ENCODE measurements around the gene RBPJ.
"Not testable (repeated sequence)": the region's sequence is repeated elsewhere in the genome, so short reads cannot be mapped to it uniquely, and the experiment has no call there.

Gene RBPJ

DNA sequence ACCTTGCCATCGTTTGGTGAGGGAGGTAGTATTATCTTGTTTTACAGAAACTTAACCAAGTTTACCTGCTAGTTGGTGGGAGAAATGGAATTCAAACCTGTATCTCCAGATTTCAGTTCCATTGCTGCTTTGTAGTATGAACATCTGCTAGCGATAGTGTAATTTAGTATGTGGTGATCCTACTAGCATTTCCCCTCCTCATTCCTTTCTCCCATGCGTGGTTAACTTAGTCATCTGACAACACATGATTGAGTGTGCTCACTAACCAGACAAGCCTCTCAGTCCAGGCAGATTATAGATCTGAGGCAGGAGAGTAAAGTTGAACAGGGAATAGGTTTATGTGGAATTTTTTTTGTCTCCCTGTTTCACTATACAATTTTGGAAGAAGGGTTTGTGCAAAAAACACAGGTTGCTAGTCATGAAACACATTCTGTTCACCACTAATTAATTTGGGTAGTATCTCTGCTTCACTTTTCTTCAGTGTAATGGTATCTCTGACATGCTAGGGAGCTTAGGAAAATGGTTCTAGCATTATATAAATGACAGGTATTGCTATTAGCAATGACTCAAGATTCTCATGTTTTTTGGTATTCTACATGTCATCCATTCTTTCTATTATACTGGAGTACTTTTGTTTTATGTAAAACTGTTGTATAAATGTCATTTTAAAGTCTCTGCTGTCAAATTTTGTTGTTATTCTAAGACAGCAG lies 21.7 kb downstream of the RBPJ start:
- DNase-seq (ENCODE audit: low read depth in 2 of 2): no peak

DNA sequence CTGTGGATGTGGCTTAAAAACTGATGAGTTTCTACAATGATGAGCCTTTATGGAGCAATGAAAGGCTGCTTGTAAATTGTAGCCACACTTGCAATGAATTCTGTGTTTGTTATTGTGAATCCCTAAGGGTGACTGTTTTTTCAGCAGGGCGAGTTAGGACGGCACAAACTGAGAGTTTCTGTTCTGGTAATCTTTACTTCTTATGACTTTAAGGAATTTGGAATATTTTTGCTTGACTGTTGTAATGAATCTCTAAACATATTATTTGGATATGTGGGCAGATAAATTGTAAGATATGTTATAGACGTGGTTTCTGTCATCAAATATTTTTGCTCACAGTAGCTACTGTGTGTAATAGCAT lies 22.2 kb downstream of the RBPJ start:
- DNase-seq (ENCODE audit: low read depth in 2 of 2): no peak

DNA sequence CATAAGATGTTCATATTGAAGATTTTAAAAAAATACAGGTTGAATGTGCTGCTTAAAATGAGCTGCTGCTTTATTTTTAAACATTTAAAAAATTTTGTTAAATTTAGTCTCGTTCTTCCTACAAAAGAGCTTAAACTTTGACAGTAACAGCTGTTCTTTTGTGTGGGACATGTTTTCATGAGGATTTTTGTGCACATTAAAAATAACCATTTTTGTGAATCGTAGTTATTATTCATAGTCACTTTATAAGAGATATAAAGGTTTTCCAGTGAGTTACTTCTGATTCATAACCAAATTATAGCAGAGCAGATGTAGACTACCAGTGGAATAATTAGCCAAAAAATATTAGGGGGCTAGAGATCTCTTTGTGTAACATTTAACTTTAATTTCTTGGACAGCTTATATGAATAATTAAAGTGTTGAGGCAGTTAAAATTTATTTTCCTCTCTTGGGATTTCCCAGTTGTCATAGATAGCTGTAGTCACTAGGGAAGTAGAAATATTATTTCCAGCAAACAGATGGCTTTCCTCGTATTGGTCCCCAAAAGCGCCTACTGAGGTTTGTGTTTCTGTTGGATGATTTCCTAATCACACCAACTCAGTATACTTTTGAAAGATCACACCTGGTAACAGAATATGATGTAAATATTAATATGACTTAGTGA lies 24.2 kb downstream of the RBPJ start:
- no peak for DNase-seq (ENCODE audit: low read depth in 2 of 2)

DNA sequence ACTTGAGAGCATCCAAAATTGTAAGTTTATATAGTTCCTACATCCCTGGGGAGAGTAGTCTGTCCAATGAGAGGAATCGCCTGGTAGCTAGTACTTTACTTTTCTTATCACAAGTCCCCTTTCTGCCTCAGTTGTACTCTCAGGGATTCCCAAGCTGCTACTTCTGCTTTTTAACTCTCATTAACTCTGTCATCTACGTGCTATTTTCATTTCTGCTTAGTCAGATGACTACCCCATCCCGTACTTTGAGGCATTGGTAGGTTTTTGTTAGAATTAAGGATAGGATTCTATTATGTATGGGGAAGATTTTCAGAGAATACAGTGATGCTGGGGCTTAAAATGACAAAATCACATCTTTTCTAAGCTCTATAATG lies 24.7 kb downstream of the RBPJ start:
- DNase-seq (ENCODE audit: low read depth in 2 of 2): no peak

DNA sequence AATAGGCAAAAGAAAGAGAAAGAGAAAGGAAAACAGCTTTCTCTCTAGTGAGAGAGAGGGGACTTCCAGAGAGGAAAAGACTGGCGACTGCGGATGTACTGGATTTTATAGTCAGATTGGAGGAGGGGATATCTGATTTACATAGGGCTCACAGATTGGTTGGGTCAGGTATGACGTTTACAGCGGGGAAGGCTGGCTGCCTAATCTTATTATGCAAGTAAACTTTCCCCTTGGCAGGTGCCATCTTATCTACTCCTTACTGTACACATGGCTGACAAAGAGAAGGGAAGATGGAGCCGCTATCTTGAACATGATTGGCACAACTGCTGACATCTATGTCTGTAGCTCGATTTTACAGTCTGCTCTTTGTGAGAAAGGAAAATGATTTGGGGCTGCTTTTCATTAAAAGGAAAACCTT lies 25.4 kb downstream of the RBPJ start:
- DNase-seq (ENCODE audit: low read depth in 2 of 2): no peak

DNA sequence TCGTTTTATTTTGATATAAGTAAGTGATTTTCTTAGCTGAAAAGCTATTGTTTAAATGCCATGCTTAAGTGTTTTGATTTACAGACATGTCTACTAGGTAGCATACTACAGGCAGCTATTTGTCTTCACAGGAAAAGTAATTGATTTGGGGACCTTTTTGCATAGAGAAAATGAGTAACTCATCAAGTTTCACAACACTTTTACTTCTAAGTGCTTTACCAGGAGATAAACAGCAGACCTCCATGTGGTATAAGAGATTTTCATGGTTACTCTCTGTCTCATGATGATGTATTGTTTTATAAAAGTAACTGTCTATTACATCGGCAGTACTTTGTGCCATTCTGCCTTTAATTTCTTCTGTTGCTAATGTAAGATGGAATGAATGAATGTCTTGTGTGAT lies 28.7 kb downstream of the RBPJ start:
- DNase-seq (ENCODE audit: low read depth in 2 of 2): no peak

DNA sequence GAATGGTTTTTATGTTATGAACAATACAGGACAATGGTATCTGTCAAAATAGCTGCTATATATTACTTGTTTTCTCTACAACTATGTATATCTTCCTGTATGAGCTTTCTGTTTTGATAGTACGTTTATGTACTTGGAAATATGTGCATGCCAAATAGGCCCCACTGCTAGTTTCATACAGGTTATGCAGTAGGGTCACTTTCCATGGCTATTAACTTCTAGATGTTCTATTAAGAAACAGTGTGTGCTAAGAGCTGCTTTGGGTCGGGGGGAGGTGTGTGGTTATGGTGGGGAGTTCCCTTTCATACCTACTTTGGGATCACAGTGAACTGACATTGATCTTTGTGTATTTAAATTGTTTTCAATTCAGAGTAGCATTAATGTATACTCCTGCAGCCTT lies 30.9 kb downstream of the RBPJ start:
- no peak for DNase-seq (ENCODE audit: low read depth in 2 of 2)

DNA sequence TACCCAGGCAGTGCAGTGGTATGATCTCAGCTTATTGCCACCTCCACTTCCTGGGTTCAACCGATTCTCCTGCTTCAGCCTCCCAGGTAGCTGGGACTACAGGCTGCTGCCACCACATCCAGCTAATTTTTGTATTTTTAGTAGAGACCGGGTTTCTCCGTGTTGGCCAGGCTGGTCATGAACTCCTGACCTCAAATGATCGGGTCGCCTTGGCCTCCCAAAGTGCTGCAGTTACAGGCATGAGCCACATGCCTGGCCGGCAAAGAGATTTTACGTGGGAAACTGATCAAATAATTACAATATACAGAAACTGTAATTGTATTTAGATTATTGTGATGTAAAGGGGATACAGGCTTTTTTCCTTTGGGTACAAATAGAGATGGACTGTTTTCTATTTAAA lies 33.7 kb downstream of the RBPJ start:
- no peak for DNase-seq (ENCODE audit: low read depth in 2 of 2)

DNA sequence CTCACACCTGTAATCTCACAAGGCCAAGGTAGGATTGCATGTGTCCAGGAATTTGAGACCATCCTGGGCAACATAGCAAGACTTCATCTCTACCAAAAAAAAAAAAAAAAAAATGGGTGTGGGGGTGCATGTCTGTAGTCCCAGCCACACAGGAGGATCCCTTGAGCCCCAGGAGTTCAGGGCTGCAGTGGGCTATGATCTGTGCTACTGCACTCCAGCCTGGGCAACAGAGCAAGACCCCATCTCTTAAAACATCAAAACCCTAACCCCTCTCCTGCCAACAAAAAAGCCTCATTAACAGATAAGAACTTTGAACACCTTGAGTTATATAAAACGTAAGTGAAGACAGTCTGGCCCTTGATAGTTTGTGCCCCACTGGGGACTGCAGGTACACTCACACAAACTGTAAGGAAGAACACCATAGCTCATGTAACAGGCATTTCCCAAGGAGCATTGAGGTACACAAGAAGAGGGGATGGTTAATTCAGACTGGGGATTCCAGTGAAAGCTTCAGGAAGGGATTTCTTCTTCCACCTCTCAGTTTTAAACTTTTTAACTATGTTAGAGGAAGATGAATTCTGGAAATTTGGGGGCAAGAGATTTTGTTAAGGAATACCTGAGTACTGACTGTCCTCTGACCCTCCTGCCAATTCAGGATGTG lies 34.7 kb downstream of the RBPJ start:
- DNase-seq (ENCODE audit: low read depth in 2 of 2): no peak

DNA sequence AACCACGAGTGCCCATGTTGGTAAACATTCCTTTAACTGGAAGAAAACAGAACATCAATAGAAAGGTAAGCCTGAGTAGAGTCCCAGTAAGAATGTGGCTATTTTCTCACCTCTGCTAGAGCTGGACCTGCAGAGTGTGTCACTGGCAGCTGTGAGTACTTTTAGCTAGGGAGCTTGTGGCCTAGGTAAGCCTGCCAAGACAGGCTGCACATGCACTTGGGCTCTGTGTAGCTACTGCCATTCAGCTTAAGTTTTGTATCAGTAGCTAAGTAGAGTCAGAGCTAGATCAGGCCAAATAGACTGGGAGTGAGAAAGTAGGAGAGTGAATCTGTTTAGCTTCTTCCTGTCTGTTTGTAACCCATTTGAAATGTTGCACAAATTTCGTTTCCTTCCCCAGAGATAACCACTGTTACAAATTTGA lies 35.3 kb downstream of the RBPJ start:
- DNase-seq (ENCODE audit: low read depth in 2 of 2): no peak

DNA sequence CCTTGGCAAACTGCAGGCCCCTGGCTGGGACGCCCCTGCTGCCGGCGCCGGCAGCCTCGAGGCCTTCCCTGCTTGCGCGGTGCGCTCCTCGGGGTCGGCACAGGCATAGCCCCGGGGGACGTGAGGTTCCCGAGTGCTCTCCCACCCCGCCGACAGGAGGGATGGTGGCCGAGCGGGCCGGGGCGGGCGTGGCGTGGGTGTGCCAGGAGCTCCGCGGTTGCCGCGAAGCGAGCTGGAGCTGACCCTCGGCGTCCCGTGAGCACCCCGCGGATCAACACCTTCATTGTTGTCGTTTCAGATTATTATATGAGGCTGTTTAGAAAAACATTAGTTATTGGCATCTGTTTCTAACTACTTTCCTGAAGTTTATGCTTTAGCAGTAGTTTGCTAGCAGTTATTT lies 38.7 kb downstream of the RBPJ start:
- not testable (repeated sequence) for DNase-seq (ENCODE audit: low read depth in 2 of 2)

DNA sequence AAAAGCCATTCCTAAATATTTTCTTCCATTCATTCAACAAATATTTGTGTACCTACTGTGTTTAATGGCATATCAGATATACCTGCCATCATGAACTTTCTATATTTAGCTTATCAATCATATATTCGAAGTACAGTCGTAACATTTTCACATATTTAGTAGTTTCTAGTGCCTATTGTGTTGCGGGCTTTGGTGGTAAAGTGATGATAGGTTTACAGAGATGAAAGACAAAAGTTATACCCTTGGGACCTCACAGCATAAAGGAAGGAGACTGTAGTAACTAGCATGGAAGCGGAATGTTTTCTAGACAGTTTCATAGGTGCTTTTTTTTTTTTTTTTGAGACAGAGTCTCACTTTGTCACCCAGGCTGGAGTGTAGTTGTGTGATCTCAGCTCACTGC lies 39.5 kb downstream of the RBPJ start:
- DNase-seq (ENCODE audit: low read depth in 2 of 2): no peak

DNA sequence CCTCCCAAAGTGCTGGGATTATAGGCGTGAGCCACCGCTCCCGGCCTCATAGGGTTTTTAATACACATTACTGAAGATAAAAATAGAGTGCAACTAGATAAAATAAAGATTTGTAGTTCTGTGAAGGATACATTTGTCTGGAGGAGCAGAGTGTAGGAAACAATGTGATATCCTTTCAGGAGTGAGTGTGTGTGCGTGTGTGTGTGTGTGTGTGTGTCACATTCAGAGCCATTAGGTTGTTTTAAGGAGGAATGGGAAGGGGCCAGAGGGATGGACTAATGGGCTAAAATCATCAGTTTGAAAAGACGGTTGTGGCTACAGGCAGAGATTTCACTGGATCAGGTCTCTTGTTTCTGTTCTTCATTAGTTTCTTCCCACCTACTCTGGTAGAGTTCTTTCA lies 40.0 kb downstream of the RBPJ start:
- DNase-seq (ENCODE audit: low read depth in 2 of 2): no peak

DNA sequence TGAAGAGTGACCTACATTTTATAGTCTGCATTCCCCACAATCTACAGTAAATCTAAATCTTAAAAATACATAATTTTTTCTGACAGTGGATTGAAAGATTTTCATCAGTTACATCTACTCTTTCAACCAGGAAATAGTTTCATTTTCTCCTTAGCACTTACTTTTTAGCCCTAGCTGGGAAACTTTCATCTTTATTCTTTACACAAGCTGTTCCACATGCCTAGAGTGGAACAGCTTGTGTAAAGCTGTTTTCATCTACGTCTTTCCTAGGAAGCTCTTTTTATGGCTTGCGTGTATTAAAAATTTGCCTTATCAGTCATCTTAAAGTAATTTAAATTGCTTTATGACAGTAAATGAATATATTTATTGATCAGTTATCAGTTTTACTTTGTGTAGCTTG lies 40.5 kb downstream of the RBPJ start:
- DNase-seq (ENCODE audit: low read depth in 2 of 2): no peak

DNA sequence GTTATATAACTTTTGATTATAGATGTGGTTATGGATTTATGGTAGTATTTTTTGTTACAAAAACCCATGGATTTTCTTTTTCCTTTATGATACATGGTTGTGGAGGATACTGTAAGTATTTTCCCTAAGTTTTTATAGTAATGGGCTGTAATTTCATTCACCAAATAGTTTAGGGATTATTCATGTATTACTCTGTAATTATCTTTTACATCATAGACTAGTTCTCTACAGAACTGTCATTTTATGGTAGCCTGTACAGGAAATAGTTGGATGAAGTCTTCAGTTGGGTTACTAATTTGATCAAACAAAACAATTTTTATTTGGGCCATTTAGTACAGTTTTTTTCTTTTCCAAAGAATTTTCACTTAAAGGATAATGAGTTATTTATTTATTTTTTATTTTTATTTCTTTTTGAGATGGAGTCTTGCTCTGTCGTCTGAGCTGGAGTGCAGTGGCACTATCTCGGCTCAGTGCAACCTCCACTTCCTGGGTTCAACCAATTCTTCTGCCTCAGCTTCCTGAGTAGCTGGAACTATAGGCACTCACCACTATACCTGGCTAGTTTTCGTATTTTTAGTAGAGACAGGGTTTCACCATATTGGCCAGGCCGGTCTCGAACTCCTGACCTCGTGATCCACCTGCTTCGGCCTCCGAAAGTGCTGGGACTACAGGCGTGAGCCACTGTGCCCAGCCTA lies 42.1 kb downstream of the RBPJ start:
- DNase-seq (ENCODE audit: low read depth in 2 of 2): no peak

DNA sequence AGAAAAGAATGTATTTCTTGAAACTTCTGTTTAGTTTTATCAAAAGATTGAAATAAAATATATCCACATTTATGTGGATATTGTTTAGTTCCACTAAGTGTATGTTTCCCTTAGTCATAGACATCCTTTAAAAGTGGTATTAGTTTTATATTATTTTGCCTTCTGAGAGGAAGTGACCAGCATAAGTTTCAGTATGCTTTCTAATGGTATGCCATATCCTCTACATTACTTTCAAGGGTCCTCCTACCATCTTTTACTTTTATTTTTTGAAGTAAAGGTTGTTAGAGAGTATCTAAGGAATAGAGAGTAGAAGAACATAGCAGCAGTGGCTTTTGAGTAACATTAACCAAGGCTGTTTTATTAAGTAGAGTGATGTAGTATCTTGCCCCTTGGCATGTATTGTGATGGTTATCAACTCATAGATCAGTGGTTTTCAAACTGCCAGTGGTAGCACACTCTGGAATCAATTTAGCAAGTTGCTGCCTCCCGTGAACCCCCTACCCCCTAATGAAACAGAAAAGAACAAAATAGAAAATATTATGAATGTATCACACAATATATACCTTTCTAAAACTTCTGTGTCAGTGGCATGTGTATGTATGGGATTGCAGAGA lies 44.8 kb downstream of the RBPJ start:
- DNase-seq (ENCODE audit: low read depth in 2 of 2): no peak

DNA sequence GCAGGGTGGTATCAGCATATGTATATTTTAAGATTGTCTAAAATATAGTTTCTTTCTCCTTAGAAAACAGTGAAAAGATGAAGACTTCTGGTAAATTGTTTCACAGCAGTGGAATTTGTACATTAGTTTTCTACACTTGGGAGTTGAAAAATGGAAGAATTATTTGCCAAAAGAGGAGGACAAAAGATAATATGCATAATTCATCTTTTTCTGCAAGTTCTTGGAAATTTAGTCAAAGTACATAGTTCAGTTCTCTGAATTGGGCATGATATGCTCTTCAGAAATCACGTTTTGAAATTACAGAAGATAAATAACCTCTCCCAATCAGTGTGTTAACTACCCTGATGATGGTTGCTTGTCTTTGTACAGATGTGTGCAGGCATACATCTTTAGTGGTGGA lies 47.0 kb downstream of the RBPJ start:
- no peak for DNase-seq (ENCODE audit: low read depth in 2 of 2)

DNA sequence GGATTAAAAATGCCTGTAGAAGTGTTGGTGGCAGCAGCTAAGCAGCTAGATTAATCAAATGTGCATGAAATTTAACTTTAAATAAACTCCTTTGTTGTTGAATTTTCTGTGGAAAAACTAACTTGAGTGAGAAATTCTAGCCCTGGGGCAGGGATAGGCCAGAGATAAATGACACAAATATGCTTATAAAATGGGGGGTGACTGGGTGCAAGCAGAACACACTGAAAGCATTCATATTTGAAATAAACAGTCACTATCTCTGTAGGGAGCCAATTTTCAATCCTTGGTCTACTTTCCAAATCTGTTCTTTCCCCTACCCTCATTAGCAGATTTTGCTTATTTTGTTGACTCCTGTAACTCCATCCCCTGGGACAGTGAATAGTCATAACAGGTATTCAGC lies 47.9 kb downstream of the RBPJ start:
- no peak for DNase-seq (ENCODE audit: low read depth in 2 of 2)

DNA sequence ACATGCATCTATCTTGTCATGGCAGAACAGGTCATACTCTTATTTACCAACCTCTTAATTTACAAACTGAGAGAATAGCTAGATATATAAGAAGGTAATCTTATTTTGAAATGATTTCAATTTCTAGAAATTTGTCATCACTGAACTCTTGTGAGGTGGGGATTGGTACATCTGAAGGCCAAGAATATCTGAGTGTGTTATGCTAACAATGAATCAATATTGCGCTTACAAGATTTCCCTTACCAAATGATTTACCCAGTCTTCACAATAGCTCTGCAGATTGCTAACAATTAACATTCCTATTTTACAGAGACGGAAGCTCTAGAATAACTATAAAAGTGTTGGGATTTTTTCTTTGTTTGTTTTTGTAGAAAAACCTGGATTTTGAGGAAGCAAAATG lies 48.3 kb downstream of the RBPJ start:
- DNase-seq (ENCODE audit: low read depth in 2 of 2): no peak

DNA sequence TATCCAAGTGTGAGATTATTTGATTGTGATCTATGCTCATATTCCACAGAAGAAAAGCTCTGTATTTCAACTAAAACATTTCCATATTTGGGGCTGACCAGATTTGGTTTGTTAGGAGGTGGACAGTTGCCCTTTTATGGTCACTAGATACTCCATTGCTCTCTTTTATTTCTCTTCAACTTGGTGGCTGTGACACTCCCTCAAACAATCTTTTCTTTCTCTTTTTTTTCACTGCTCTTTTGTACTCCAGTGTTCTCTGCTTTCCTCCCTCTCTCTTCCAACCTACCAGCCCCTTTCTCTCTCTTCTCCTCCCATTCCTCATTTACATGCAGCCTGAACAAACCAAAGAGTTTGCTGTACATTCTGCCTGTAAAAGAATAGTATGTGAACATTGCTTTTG lies 48.8 kb downstream of the RBPJ start:
- DNase-seq (ENCODE audit: low read depth in 2 of 2): no peak

DNA sequence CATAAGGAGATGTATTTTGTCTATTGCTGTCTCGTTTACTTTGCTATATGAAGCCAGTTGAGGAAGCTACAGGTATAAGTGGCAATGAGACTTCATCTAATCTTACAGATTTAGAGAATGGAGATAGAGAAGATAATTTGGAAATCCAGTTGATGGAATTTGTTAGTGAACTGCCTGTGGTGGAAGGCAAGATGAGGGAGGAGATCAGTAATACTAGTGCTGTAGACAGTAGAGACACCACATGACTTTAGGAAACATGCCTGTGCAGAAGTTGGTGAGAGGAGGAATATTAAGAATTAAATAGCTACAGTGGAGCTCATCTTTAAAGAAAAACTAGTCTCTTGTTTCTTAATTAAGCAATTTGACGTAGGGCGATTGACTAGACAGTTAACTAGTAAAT lies 51.3 kb downstream of the RBPJ start:
- DNase-seq (ENCODE audit: low read depth in 2 of 2): no peak

DNA sequence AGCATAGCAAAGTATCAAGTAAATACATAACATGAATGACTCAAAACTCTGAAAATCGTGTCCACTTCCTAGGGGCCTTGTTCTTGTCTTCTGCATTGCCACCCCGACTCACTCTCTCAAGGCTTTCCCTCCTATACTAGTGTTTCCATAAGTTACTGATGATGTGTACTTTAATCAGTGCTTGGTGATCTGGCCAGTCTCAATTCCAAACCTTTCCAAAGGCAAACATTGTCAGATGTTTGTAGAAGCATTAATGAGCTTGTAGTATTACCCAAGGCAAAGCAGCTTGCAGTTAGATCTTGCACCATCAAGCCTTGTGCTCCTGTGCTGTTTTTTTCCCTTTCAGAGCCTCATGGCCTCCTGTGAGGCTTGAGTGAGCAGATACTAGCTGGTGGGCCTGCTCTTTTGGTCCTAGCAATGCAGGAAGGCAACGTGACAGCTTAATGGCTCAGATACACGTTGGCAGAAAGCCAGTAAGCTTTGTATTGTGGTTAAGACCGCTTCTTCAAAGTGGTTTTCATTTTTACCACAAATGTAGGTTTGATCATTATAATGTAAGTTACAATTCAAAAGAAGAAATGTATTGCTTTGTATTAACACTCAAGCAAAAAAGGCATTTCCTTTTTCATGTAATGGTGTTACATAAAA lies 51.8 kb downstream of the RBPJ start:
- peak in 1 of 2 donors; percentile 0 for DNase-seq (ENCODE audit: low read depth in 2 of 2)

Measured in stimulated activated CD8-positive, alpha-beta memory T cell treated with anti-CD3 and anti-CD28 coated beads, Interleukin-7, amount 100 ng/mL, for 1 hour (primary cell).